ENCODE measurements around the gene RBM12. TPM values are rescaled to one million over a fixed set of nuclear protein-coding genes. Genes with fewer than 3 reads are reported as not detected.

Gene RBM12
- total and polyA plus RNA-seq, 2 of the 8 experiments (the other 6 are each of a cell fraction or from before 2014, with no cell fraction given), result 187 to 214 TPM

GRCh38 chr20:35626386-35627001 lies 38.2 kb downstream of the RBM12 start (continued):
- TF ChIP-seq YY1 (IDR thresholded peaks at IDR 0.05; ENCODE audit: low read depth, low read length) (no peak), CHD1 (IDR thresholded peaks at IDR 0.05; ENCODE audit: low read depth, low read length) (no peak), NRF1 (IDR thresholded peaks at IDR 0.05; ENCODE audit: low read depth, low read length) (no peak), BACH1 (IDR thresholded peaks at IDR 0.05; ENCODE audit: low read length) (no peak), RNF2 (IDR thresholded peaks at IDR 0.05; ENCODE audit: borderline replicate concordance, low read depth, low read length, missing control alignments, poor library complexity, severe bottlenecking) (no peak), SP4 (IDR thresholded peaks at IDR 0.05; ENCODE audit: low read length) (no peak)
